ENCODE data around the gene RALA.

- TF ChIP-seq, protein P1, sequence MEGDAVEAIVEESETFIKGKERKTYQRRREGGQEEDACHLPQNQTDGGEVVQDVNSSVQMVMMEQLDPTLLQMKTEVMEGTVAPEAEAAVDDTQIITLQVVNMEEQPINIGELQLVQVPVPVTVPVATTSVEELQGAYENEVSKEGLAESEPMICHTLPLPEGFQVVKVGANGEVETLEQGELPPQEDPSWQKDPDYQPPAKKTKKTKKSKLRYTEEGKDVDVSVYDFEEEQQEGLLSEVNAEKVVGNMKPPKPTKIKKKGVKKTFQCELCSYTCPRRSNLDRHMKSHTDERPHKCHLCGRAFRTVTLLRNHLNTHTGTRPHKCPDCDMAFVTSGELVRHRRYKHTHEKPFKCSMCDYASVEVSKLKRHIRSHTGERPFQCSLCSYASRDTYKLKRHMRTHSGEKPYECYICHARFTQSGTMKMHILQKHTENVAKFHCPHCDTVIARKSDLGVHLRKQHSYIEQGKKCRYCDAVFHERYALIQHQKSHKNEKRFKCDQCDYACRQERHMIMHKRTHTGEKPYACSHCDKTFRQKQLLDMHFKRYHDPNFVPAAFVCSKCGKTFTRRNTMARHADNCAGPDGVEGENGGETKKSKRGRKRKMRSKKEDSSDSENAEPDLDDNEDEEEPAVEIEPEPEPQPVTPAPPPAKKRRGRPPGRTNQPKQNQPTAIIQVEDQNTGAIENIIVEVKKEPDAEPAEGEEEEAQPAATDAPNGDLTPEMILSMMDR (IDR thresholded peaks at IDR 0.05) = no peak
- no peak for TF ChIP-seq ZFX (IDR thresholded peaks at IDR 0.05; ENCODE audit: borderline replicate concordance)
These were observed 50.5 kb downstream of the RALA start for GRCh38 chr7:39673868-39674267.

Data from 22Rv1 (cell line).